ENCODE results near the gene CDK5RAP1.

- TF ChIP-seq CTCF (conservative IDR thresholded peaks at IDR 0.05; ENCODE audit: low read length), result peak; percentile 75
- no peak for TF ChIP-seq EZH2phosphoT487 (IDR thresholded peaks at IDR 0.05; ENCODE audit: borderline replicate concordance, low read depth, low read length)
Measured at GRCh38 chr20:33400812-33401183, 521 bp downstream of the CDK5RAP1 start.
